GM13976 (cell line): Measurements from ENCODE around the gene IFIT5.

Experiments used
- DNase-seq: peaks from one replicate; pipeline ENCODE4 v3.0.0; 2012; ENCODE audit warnings: low spot score
- CTCF ChIP-seq: IDR thresholded peaks from 2 replicates; pipeline ENCODE4 v1.5.1; 2012; ENCODE audit warnings: borderline replicate concordance, mild to moderate bottlenecking; ENCODE audit not compliant: insufficient read depth; ENCODE audit errors: extremely low read depth, missing control alignments, control extremely low read depth
- in situ Hi-C: fragments of 300-500 bp; cut with MboI; formaldehyde crosslinking; loops from one replicate; pipeline ENCODE4 v1.12.0; 2022; ENCODE audit warnings: low sequenced_read_pairs, mixed read lengths, inconsistent platforms; ENCODE audit not compliant: unreplicated experiment

The IFIT5 gene

GRCh38 chr10:89416465-89416864 lies 2.1 kb downstream of the IFIT5 start:
- DNase-seq, result no peak
- TF ChIP-seq CTCF, result no peak
- in situ Hi-C loops, result no loop called here

- TF ChIP-seq CTCF, result peak; percentile 18
- DNase-seq, result peak; percentile 16
- in situ Hi-C loops, result no loop called here
These were observed 5.2 kb downstream of the IFIT5 start for GRCh38 chr10:89419548-89419947.

GRCh38 chr10:89421018-89421476 lies 6.7 kb downstream of the IFIT5 start:
- no peak for TF ChIP-seq CTCF
- in situ Hi-C loops, result loop anchor here (10.0 kb wide), 1 partner anchor 134 kb away; no protein-coding TSS in a partner anchor
- no peak for DNase-seq

GRCh38 chr10:89425000-89425399 lies 10.6 kb downstream of the IFIT5 start:
- in situ Hi-C loops, result loop anchor here (10.0 kb wide), 1 partner anchor 130 kb away; no protein-coding TSS in a partner anchor
- DNase-seq, result no peak
- no peak for TF ChIP-seq CTCF

GRCh38 chr10:89426230-89426868 lies 12.0 kb downstream of the IFIT5 start:
- in situ Hi-C loops, result loop anchor here (10.0 kb wide), 1 partner anchor 128 kb away; no protein-coding TSS in a partner anchor
- DNase-seq, result peak; percentile 48
- peak; percentile 57 for TF ChIP-seq CTCF

GRCh38 chr10:89427629-89428028 lies 13.3 kb downstream of the IFIT5 start:
- DNase-seq, result no peak
- no peak for TF ChIP-seq CTCF
- in situ Hi-C loops, result loop anchor here (10.0 kb wide), 1 partner anchor 127 kb away; no protein-coding TSS in a partner anchor
